ENCODE results near the gene LRRC30.

DNA sequence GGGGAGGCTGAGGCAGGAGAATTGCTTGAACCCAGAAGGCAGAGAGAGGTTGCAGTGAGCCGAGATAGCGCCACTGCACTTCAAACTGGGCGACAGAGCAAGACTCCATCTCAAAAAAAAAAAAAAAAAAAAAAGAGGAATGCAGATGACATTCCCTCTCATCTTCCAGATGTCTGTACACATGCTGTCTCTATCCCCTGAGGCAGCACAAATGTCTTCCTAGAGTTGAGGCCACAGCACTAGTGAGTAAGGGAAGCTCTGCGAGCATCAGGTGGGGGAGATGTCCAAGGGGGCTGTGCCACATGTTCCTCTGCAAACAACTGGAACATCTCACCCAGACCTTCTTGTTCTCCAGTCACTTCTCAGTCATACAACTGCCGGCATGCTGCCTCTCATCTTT, 35.6 kb upstream of the LRRC30 start:
- TF ChIP-seq, protein P1, sequence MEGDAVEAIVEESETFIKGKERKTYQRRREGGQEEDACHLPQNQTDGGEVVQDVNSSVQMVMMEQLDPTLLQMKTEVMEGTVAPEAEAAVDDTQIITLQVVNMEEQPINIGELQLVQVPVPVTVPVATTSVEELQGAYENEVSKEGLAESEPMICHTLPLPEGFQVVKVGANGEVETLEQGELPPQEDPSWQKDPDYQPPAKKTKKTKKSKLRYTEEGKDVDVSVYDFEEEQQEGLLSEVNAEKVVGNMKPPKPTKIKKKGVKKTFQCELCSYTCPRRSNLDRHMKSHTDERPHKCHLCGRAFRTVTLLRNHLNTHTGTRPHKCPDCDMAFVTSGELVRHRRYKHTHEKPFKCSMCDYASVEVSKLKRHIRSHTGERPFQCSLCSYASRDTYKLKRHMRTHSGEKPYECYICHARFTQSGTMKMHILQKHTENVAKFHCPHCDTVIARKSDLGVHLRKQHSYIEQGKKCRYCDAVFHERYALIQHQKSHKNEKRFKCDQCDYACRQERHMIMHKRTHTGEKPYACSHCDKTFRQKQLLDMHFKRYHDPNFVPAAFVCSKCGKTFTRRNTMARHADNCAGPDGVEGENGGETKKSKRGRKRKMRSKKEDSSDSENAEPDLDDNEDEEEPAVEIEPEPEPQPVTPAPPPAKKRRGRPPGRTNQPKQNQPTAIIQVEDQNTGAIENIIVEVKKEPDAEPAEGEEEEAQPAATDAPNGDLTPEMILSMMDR (IDR thresholded peaks at IDR 0.05) = no peak
- TF ChIP-seq POLR2AphosphoS5 (IDR thresholded peaks at IDR 0.05) (no peak), POLR2A (IDR thresholded peaks at IDR 0.05) (no peak), EP300 (IDR thresholded peaks at IDR 0.05) (no peak)

Data from suprapubic skin (tissue), 4 donors.